Gastrocnemius medialis (tissue), 4 donors: ENCODE measurements around the gene ZNF77.

Source experiments
- POLR2A ChIP-seq, 2 donors: fragments of 450-650 bp; IDR thresholded peaks; one replicate each; pipeline ENCODE4 v1.6.1; 2017; ENCODE audit warnings: antibody characterized with exemption in 2 of 2, mild to moderate bottlenecking in 2 of 2, moderate library complexity in 2 of 2
- TF ChIP-seq, protein P1 (sequence below), 5 experiments: fragments of 450-650 bp in 3 of 5; fragments of 200-600 bp in 2 of 5; sonication (generic) in 2 of 5; IDR thresholded peaks in 4 of 5; conservative IDR thresholded peaks in 1 of 5; 1 replicate in 4 of 5; 2 replicates in 1 of 5; pipeline ENCODE4 v1.5.1; 2016 to 2019; ENCODE audit warnings: antibody characterized with exemption in 5 of 5, mild to moderate bottlenecking in 3 of 5, moderate library complexity in 3 of 5

DNA sequence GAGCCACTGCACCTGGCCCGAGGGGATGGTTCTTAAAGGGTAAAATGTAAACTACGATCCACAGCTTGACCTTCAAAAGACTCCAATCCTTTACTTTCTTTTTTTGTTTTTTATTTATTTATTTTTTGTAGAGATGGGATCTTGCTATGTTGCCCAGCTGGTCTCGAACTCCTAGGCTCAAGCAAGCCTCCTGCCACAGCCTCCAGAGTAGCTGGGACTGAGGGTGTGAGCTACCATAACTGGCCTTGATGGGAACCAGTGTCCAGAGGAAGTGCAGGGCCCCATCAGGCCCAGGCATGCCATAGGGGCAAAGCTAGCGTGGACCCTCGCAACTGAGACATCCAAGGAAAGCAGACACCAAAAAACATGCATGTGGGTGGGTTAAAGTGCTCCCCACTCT is 18.4 kb upstream of the ZNF77 start:
- TF ChIP-seq, protein P1, sequence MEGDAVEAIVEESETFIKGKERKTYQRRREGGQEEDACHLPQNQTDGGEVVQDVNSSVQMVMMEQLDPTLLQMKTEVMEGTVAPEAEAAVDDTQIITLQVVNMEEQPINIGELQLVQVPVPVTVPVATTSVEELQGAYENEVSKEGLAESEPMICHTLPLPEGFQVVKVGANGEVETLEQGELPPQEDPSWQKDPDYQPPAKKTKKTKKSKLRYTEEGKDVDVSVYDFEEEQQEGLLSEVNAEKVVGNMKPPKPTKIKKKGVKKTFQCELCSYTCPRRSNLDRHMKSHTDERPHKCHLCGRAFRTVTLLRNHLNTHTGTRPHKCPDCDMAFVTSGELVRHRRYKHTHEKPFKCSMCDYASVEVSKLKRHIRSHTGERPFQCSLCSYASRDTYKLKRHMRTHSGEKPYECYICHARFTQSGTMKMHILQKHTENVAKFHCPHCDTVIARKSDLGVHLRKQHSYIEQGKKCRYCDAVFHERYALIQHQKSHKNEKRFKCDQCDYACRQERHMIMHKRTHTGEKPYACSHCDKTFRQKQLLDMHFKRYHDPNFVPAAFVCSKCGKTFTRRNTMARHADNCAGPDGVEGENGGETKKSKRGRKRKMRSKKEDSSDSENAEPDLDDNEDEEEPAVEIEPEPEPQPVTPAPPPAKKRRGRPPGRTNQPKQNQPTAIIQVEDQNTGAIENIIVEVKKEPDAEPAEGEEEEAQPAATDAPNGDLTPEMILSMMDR (IDR thresholded peaks at IDR 0.05 in 4 of 5, conservative IDR thresholded peaks at IDR 0.05 in 1 of 5) = no peak
- TF ChIP-seq POLR2A (IDR thresholded peaks at IDR 0.05) = no peak
